Thoracic aorta (tissue), 2 donors: ENCODE measurements around the gene LMBR1L. TPM values are rescaled to one million over a fixed set of nuclear protein-coding genes. Genes with fewer than 3 reads are reported as not detected.
"Not testable (repeated sequence)": the region's sequence is repeated elsewhere in the genome, so short reads cannot be mapped to it uniquely, and the experiment has no call there.

ENCODE experiments used
- ATAC-seq: fragments of 150-250 bp; one replicate; pipeline ENCODE4 v1.8.0; 2017; ENCODE audit warnings: low read depth; ENCODE audit not compliant: insufficient number of reproducible peaks, low FRiP score
- DNase-seq: peaks from one replicate; pipeline ENCODE4 v3.0.0-alpha.2; 2020; ENCODE audit warnings: low spot score
- H3K27ac ChIP-seq, 2 donors: fragments of 200-600 bp; sonication (generic); 1 replicate in 1 of 2; 2 replicates in 1 of 2; pipeline ENCODE4 v1.5.1; 2016; ENCODE audit warnings: mild to moderate bottlenecking in 2 of 2, moderate library complexity in 2 of 2
- H3K27me3 ChIP-seq: fragments of 200-600 bp; sonication (generic); replicated peaks from 2 replicates; pipeline ENCODE4 v1.6.0; 2016; ENCODE audit warnings: mild to moderate bottlenecking; ENCODE audit not compliant: insufficient read depth
- H3K36me3 ChIP-seq: fragments of 200-600 bp; sonication (generic); one replicate; pipeline ENCODE4 v1.5.1; 2016
- H3K4me1 ChIP-seq, 2 donors: fragments of 200-600 bp; sonication (generic); 1 replicate in 1 of 2; 2 replicates in 1 of 2; pipeline versions ENCODE4 v1.5.1 to v1.6.0; 2016; ENCODE audit warnings: low read depth in 2 of 2, mild to moderate bottlenecking in 1 of 2; ENCODE audit not compliant: control insufficient read depth in 1 of 2
- H3K4me3 ChIP-seq: fragments of 200-600 bp; sonication (generic); 2 replicates; pipeline ENCODE4 v1.5.1; 2016; ENCODE audit warnings: mild to moderate bottlenecking
- H3K9me3 ChIP-seq: fragments of 200-600 bp; sonication (generic); 2 replicates; pipeline ENCODE4 v1.5.1; 2016
- CTCF ChIP-seq: fragments of 200-600 bp; sonication (generic); IDR thresholded peaks from one replicate; pipeline ENCODE4 v1.5.1; 2019; ENCODE audit warnings: antibody characterized with exemption
- total RNA-seq, 2 donors: library from RNA; depleted of rRNA; stranded (reverse); fragments of >200 nt; gene quantifications; one replicate each; pipeline versions ENCODE4 v1.1.0 to v1.2.3, GENCODE V29; 2016

Gene LMBR1L
- total RNA-seq, 2 donors from 2014 or later: 77.7 to 93.4 TPM

GRCh38 chr12:49064767-49065152, 45.9 kb downstream of the LMBR1L start:
- no peak for DNase-seq

GRCh38 chr12:49061916-49062315, 48.7 kb downstream of the LMBR1L start:
- not testable (repeated sequence) for H3K27ac ChIP-seq, H3K9me3 ChIP-seq, H3K36me3 ChIP-seq, H3K4me3 ChIP-seq, ATAC-seq, H3K27me3 ChIP-seq, DNase-seq
- peaks cover 18 to 30% of the 10 kb centered on the region in 2 donors for H3K4me1 ChIP-seq

More at GRCh38 chr12:49064767-49065152, 45.9 kb downstream of the LMBR1L start:
- Histone ChIP-seq H3K36me3 (no peaks in the 10 kb centered on the region), H3K27ac (no peak overlapping the region), H3K9me3 (no peaks in the 10 kb centered on the region), H3K27me3 (no peaks in the 10 kb centered on the region), H3K4me1 (peaks cover 5 to 16% of the 10 kb centered on the region in 2 donors), H3K4me3 (no peak overlapping the region)
- TF ChIP-seq CTCF: no peak
- ATAC-seq: no peak

- Histone ChIP-seq H3K27ac (peak overlapping the region; percentile 94 to 97), H3K36me3 (no peaks in the 10 kb centered on the region), H3K9me3 (no peaks in the 10 kb centered on the region), H3K27me3 (no peaks in the 10 kb centered on the region), H3K4me3 (peak overlapping the region; percentile 94), H3K4me1 (peaks cover 24 to 37% of the 10 kb centered on the region in 2 donors)
- no peak for ATAC-seq
- TF ChIP-seq CTCF: no peak
- no peak for DNase-seq
Observed at GRCh38 chr12:49061157-49061650, 49.4 kb downstream of the LMBR1L start.

GRCh38 chr12:49060237-49061156, 50.1 kb downstream of the LMBR1L start, which contains the start of gene KMT2D:
Gene KMT2D (minus strand): TSS chr12:49060794. CDS start chr12:49055324, 5,470 bp downstream.
- Histone ChIP-seq H3K27me3 (no peaks in the 10 kb centered on the region), H3K4me3 (peak within 1 kb of the TSS; percentile 94), H3K4me1 (peaks cover 29 to 44% of the 10 kb centered on the region in 2 donors), H3K36me3 (no peaks in the 10 kb centered on the region), H3K27ac (peak within 1 kb of the TSS; percentile 94 to 97), H3K9me3 (no peaks in the 10 kb centered on the region)
- peak; percentile 76 for ATAC-seq
- peak; percentile 72 for DNase-seq
- TF ChIP-seq CTCF: peak; percentile 47

- peak overlapping the region; percentile 94 to 97 for H3K27ac ChIP-seq
- H3K4me1 ChIP-seq: peaks cover 34 to 54% of the 10 kb centered on the region in 2 donors
- DNase-seq (no peak), ATAC-seq (no peak)
- no peaks in the 10 kb centered on the region for H3K36me3 ChIP-seq
- TF ChIP-seq CTCF: no peak
- H3K9me3 ChIP-seq: no peaks in the 10 kb centered on the region
- H3K27me3 ChIP-seq: no peaks in the 10 kb centered on the region
- H3K4me3 ChIP-seq: peak overlapping the region; percentile 94
Observed at GRCh38 chr12:49059299-49060171, 51.1 kb downstream of the LMBR1L start.
